ENCODE data around the gene KIRREL3. TPM values are rescaled to one million over a fixed set of nuclear protein-coding genes. Genes with fewer than 3 reads are reported as not detected.

KIRREL3 gene
- total and polyA plus RNA-seq, 2 experiments from 2014 or later: 16.1 to 35.6 TPM

GRCh38 chr11:126776119-126776518, 224.5 kb downstream of the KIRREL3 start:
- no peaks in the 10 kb centered on the region; the same call in 1 of the 2 replicates for H3K79me2 ChIP-seq (ENCODE audit: insufficient read depth)
- H3F3A ChIP-seq (ENCODE audit: insufficient read depth): no peaks in the 10 kb centered on the region
- no peak overlapping the region for H3K9ac ChIP-seq
- 92 to 96% methylated on average over 3 of the region's 3 CpGs for WGBS, 2 experiments (ENCODE audit: low coverage in 1 of 2, low lambda C conversion rate in 2 of 2, missing lambda C conversion rate in 2 of 2)
- no peaks in the 10 kb centered on the region for H3K9me3 ChIP-seq (ENCODE audit: low read depth)
- H3K4me1 ChIP-seq (ENCODE audit: insufficient read depth): peaks cover 2% of the 10 kb centered on the region; the same call in 1 of the 2 replicates
- no peaks in the 10 kb centered on the region for H3K9me2 ChIP-seq (ENCODE audit: insufficient read depth)
- H3K27ac ChIP-seq: no peak overlapping the region
- H3K27me3 ChIP-seq (replicated peaks; ENCODE audit: insufficient read depth): no peaks in the 10 kb centered on the region
- no peak for TF ChIP-seq EZH2 (IDR thresholded peaks at IDR 0.05; ENCODE audit: insufficient read depth, poor library complexity, severe bottlenecking)
- no peak overlapping the region for H3K4me3 ChIP-seq
- no peak overlapping the region for H2AFZ ChIP-seq
- no peaks in the 10 kb centered on the region for H3K36me3 ChIP-seq (ENCODE audit: low read depth)
- H3K4me2 ChIP-seq (ENCODE audit: unreplicated experiment): no peak overlapping the region
- in situ Hi-C loops (cut with MboI): no loop called here
- H4K20me1 ChIP-seq (ENCODE audit: insufficient read depth): no peaks in the 10 kb centered on the region; the same call in 1 of the 2 replicates
- no peak for DNase-seq

- Histone ChIP-seq H2AFZ (no peak overlapping the region), H3F3A (ENCODE audit: insufficient read depth) (no peaks in the 10 kb centered on the region), H3K4me1 (ENCODE audit: insufficient read depth) (peaks cover 6% of the 10 kb centered on the region; the same call in 1 of the 2 replicates), H3K4me2 (ENCODE audit: unreplicated experiment) (no peak overlapping the region), H3K79me2 (ENCODE audit: insufficient read depth) (no peaks in the 10 kb centered on the region), H3K9me3 (ENCODE audit: low read depth) (no peaks in the 10 kb centered on the region), H3K9ac (no peak overlapping the region), H3K9me2 (ENCODE audit: insufficient read depth) (no peaks in the 10 kb centered on the region), H4K20me1 (ENCODE audit: insufficient read depth) (no peaks in the 10 kb centered on the region), H3K4me3 (no peak overlapping the region), H3K27me3 (replicated peaks; ENCODE audit: insufficient read depth) (no peaks in the 10 kb centered on the region), H3K27ac (no peak overlapping the region), H3K36me3 (ENCODE audit: low read depth) (no peaks in the 10 kb centered on the region)
- 39 to 59% methylated on average over 8 of the region's 8 CpGs for WGBS, 2 experiments (ENCODE audit: low coverage in 1 of 2, low lambda C conversion rate in 2 of 2, missing lambda C conversion rate in 2 of 2)
- in situ Hi-C loops (cut with MboI): no loop called here
- DNase-seq: no peak
- no peak for TF ChIP-seq EZH2phosphoT487 (IDR thresholded peaks at IDR 0.05; ENCODE audit: insufficient read depth, low read depth)
- no peak for TF ChIP-seq EZH2 (IDR thresholded peaks at IDR 0.05; ENCODE audit: insufficient read depth, poor library complexity, severe bottlenecking)
These were observed 228.3 kb downstream of the KIRREL3 start for GRCh38 chr11:126772267-126772666.

- Histone ChIP-seq H3K27me3 (replicated peaks; ENCODE audit: insufficient read depth) (no peaks in the 10 kb centered on the region), H3K36me3 (ENCODE audit: low read depth) (no peaks in the 10 kb centered on the region), H3K9me2 (ENCODE audit: insufficient read depth) (no peaks in the 10 kb centered on the region), H3K27ac (no peak overlapping the region), H3K9ac (no peak overlapping the region), H3K9me3 (ENCODE audit: low read depth) (no peaks in the 10 kb centered on the region), H3K4me1 (ENCODE audit: insufficient read depth) (peaks cover 6% of the 10 kb centered on the region; the same call in 1 of the 2 replicates), H3K79me2 (ENCODE audit: insufficient read depth) (no peaks in the 10 kb centered on the region), H2AFZ (no peak overlapping the region), H3K4me2 (ENCODE audit: unreplicated experiment) (no peak overlapping the region), H3K4me3 (no peak overlapping the region), H4K20me1 (ENCODE audit: insufficient read depth) (no peaks in the 10 kb centered on the region), H3F3A (ENCODE audit: insufficient read depth) (no peaks in the 10 kb centered on the region)
- WGBS, 2 experiments (ENCODE audit: low coverage in 1 of 2, low lambda C conversion rate in 2 of 2, missing lambda C conversion rate in 2 of 2): 80% methylated on average over 10 of the region's 10 CpGs
- in situ Hi-C loops (cut with MboI): no loop called here
- TF ChIP-seq EZH2 (IDR thresholded peaks at IDR 0.05; ENCODE audit: insufficient read depth, poor library complexity, severe bottlenecking) (no peak), EZH2phosphoT487 (IDR thresholded peaks at IDR 0.05; ENCODE audit: insufficient read depth, low read depth) (no peak)
- no peak for DNase-seq
These were observed 231.9 kb downstream of the KIRREL3 start for GRCh38 chr11:126768702-126769101.

GRCh38 chr11:126766440-126766839, 234.1 kb downstream of the KIRREL3 start:
- DNase-seq: no peak
- no peak overlapping the region for H3K4me2 ChIP-seq (ENCODE audit: unreplicated experiment)
- H3K9ac ChIP-seq: no peak overlapping the region
- no peak for TF ChIP-seq EZH2phosphoT487 (IDR thresholded peaks at IDR 0.05; ENCODE audit: insufficient read depth, low read depth)
- no peak for TF ChIP-seq EZH2 (IDR thresholded peaks at IDR 0.05; ENCODE audit: insufficient read depth, poor library complexity, severe bottlenecking)
- H3F3A ChIP-seq (ENCODE audit: insufficient read depth): no peaks in the 10 kb centered on the region
- H3K27me3 ChIP-seq (replicated peaks; ENCODE audit: insufficient read depth): no peaks in the 10 kb centered on the region
- no peaks in the 10 kb centered on the region for H3K36me3 ChIP-seq (ENCODE audit: low read depth)
- in situ Hi-C loops (cut with MboI): no loop called here
- no peak overlapping the region for H3K4me3 ChIP-seq
- H3K4me1 ChIP-seq (ENCODE audit: insufficient read depth): peaks cover 6% of the 10 kb centered on the region; the same call in 1 of the 2 replicates
- no peaks in the 10 kb centered on the region for H3K79me2 ChIP-seq (ENCODE audit: insufficient read depth)
- no peak overlapping the region for H3K27ac ChIP-seq
- 75 to 87% methylated on average over 6 of the region's 6 CpGs for WGBS, 2 experiments (ENCODE audit: low coverage in 1 of 2, low lambda C conversion rate in 2 of 2, missing lambda C conversion rate in 2 of 2)
- H2AFZ ChIP-seq: no peak overlapping the region
- H4K20me1 ChIP-seq (ENCODE audit: insufficient read depth): no peaks in the 10 kb centered on the region
- H3K9me3 ChIP-seq (ENCODE audit: low read depth): no peaks in the 10 kb centered on the region
- no peaks in the 10 kb centered on the region for H3K9me2 ChIP-seq (ENCODE audit: insufficient read depth)

- in situ Hi-C loops (cut with MboI): no loop called here
- Histone ChIP-seq H3K9ac (no peak overlapping the region), H2AFZ (no peak overlapping the region), H3K4me2 (ENCODE audit: unreplicated experiment) (no peak overlapping the region), H3K4me3 (no peak overlapping the region), H3K27ac (no peak overlapping the region), H3K4me1 (ENCODE audit: insufficient read depth) (no peaks in the 10 kb centered on the region), H3K79me2 (ENCODE audit: insufficient read depth) (no peaks in the 10 kb centered on the region), H3F3A (ENCODE audit: insufficient read depth) (no peaks in the 10 kb centered on the region), H3K9me2 (ENCODE audit: insufficient read depth) (no peaks in the 10 kb centered on the region), H3K36me3 (ENCODE audit: low read depth) (no peaks in the 10 kb centered on the region), H3K27me3 (replicated peaks; ENCODE audit: insufficient read depth) (no peaks in the 10 kb centered on the region), H3K9me3 (ENCODE audit: low read depth) (no peaks in the 10 kb centered on the region), H4K20me1 (ENCODE audit: insufficient read depth) (no peaks in the 10 kb centered on the region)
- no peak for DNase-seq
- no peak for TF ChIP-seq EZH2phosphoT487 (IDR thresholded peaks at IDR 0.05; ENCODE audit: insufficient read depth, low read depth)
- no peak for TF ChIP-seq EZH2 (IDR thresholded peaks at IDR 0.05; ENCODE audit: insufficient read depth, poor library complexity, severe bottlenecking)
- 73% methylated on average over 4 of the region's 4 CpGs for WGBS, 2 experiments (ENCODE audit: low coverage in 1 of 2, low lambda C conversion rate in 2 of 2, missing lambda C conversion rate in 2 of 2)
These were observed 235.4 kb downstream of the KIRREL3 start for GRCh38 chr11:126765196-126765595.
